HEK293T (cell line): ENCODE measurements around the gene CHTF18.

Experiments used
- CTCF ChIA-PET: fragments of 350-600 bp; formaldehyde crosslinking; extraction: SDS; loops from one replicate; lab custom pipeline; 2021; ENCODE audit warnings: antibody characterized with exemption, inconsistent platforms; lab: Yijun Ruan, JAX
- POLR2A ChIA-PET: fragments of 350-600 bp; formaldehyde crosslinking; extraction: SDS; loops from one replicate; lab custom pipeline; 2020; ENCODE audit warnings: antibody characterized with exemption, inconsistent platforms; lab: Yijun Ruan, JAX
- DNase-seq: peaks from one replicate; pipeline ENCODE4 v3.0.0; 2012; ENCODE audit warnings: mixed read lengths; ENCODE audit errors: extremely low spot score
- ARNT ChIP-seq: fragments of 450-650 bp; IDR thresholded peaks from 2 replicates; pipeline ENCODE4 v1.6.1; 2017; ENCODE audit warnings: mild to moderate bottlenecking
- BHLHE40 ChIP-seq: fragments of 450-650 bp; IDR thresholded peaks from 2 replicates; pipeline ENCODE4 v1.6.1; 2016; ENCODE audit warnings: mild to moderate bottlenecking, moderate library complexity, borderline replicate concordance
- CTBP1 ChIP-seq: fragments of 450-650 bp; IDR thresholded peaks from 2 replicates; pipeline ENCODE4 v1.6.1; 2016; ENCODE audit warnings: borderline replicate concordance
- ELF4 ChIP-seq: fragments of 450-650 bp; IDR thresholded peaks from 2 replicates; pipeline ENCODE4 v1.6.1; 2017; ENCODE audit warnings: antibody characterized with exemption
- FOXA1 ChIP-seq: fragments of 450-650 bp; IDR thresholded peaks from 2 replicates; pipeline ENCODE4 v1.6.1; 2016; ENCODE audit warnings: mild to moderate bottlenecking
- FOXK2 ChIP-seq: fragments of 450-650 bp; IDR thresholded peaks from 2 replicates; pipeline ENCODE4 v1.6.1; 2016; ENCODE audit warnings: mild to moderate bottlenecking
- FOXM1 ChIP-seq: fragments of 450-650 bp; IDR thresholded peaks from 2 replicates; pipeline ENCODE4 v1.6.1; 2017; ENCODE audit warnings: mild to moderate bottlenecking, borderline replicate concordance
- HDGF ChIP-seq: fragments of 450-650 bp; IDR thresholded peaks from 2 replicates; pipeline ENCODE4 v1.6.1; 2017; ENCODE audit warnings: antibody characterized with exemption, borderline replicate concordance
- L3MBTL2 ChIP-seq: fragments of 450-650 bp; conservative IDR thresholded peaks from 2 replicates; pipeline ENCODE4 v1.6.1; 2016; ENCODE audit warnings: mild to moderate bottlenecking
- LEF1 ChIP-seq: fragments of 450-650 bp; IDR thresholded peaks from 2 replicates; pipeline ENCODE4 v1.6.1; 2017; ENCODE audit warnings: mild to moderate bottlenecking, borderline replicate concordance
- NFRKB ChIP-seq: fragments of 450-650 bp; IDR thresholded peaks from 2 replicates; pipeline ENCODE4 v1.6.1; 2016; ENCODE audit warnings: mild to moderate bottlenecking, moderate library complexity
- PKNOX1 ChIP-seq: fragments of 450-650 bp; IDR thresholded peaks from 2 replicates; pipeline ENCODE4 v1.6.1; 2016
- SP1 ChIP-seq: fragments of 450-650 bp; IDR thresholded peaks from 2 replicates; pipeline ENCODE4 v1.6.1; 2017
- SUZ12 ChIP-seq: fragments of 450-650 bp; IDR thresholded peaks from 2 replicates; pipeline ENCODE4 v1.6.1; 2016; ENCODE audit warnings: mild to moderate bottlenecking
- TARDBP ChIP-seq: fragments of 450-650 bp; IDR thresholded peaks from 2 replicates; pipeline ENCODE4 v1.6.1; 2016
- ZNF384 ChIP-seq: fragments of 450-650 bp; IDR thresholded peaks from 2 replicates; pipeline ENCODE4 v1.6.1; 2016

Gene CHTF18

GRCh38 chr16:794853-795466 is 6.5 kb downstream of the CHTF18 start:
- no peak for DNase-seq
- CTCF ChIA-PET = no interaction called here
- POLR2A ChIA-PET = interaction anchor here (1.7 kb wide), 1 partner anchor 10 kb away, joined by 5 read pairs; no protein-coding TSS in a partner anchor
- TF ChIP-seq FOXM1 (no peak), NFRKB (no peak), BHLHE40 (no peak), SP1 (no peak), ELF4 (no peak), HDGF (no peak), FOXA1 (no peak), L3MBTL2 (no peak), FOXK2 (no peak), SUZ12 (no peak), PKNOX1 (no peak), ARNT (no peak)

- DNase-seq = no peak
- ChIA-PET POLR2A (interaction anchor here (1.7 kb wide), 1 partner anchor 9 kb away, joined by 5 read pairs; no protein-coding TSS in a partner anchor), CTCF (no interaction called here)
- TF ChIP-seq FOXK2 (no peak), FOXA1 (no peak), LEF1 (no peak), SUZ12 (no peak), NFRKB (no peak), SP1 (no peak), ZNF384 (no peak), CTBP1 (no peak), HDGF (no peak), FOXM1 (no peak), PKNOX1 (no peak)
These were observed 7.3 kb downstream of the CHTF18 start for GRCh38 chr16:795580-796229.

GRCh38 chr16:796296-797119 is 8.1 kb downstream of the CHTF18 start:
- POLR2A ChIA-PET = interaction anchor here (1.7 kb wide), 1 partner anchor 8 kb away, joined by 5 read pairs; no protein-coding TSS in a partner anchor
- no peak for DNase-seq
- TF ChIP-seq ARNT (no peak), SP1 (no peak), FOXM1 (no peak), PKNOX1 (no peak), L3MBTL2 (no peak), ZNF384 (no peak), HDGF (no peak), CTBP1 (no peak), FOXA1 (no peak), TARDBP (no peak), NFRKB (no peak), FOXK2 (no peak)
- CTCF ChIA-PET = no interaction called here

- ChIA-PET POLR2A (no interaction called here), CTCF (no interaction called here)
- TF ChIP-seq L3MBTL2 (no peak), FOXA1 (no peak), NFRKB (no peak), SP1 (no peak), ZNF384 (no peak), FOXM1 (no peak), BHLHE40 (no peak), ELF4 (no peak)
- DNase-seq = no peak
These were observed 8.7 kb downstream of the CHTF18 start for GRCh38 chr16:797120-797420.

GRCh38 chr16:797686-798085 is 9.3 kb downstream of the CHTF18 start:
- ChIA-PET CTCF (no interaction called here), POLR2A (no interaction called here)
- no peak for TF ChIP-seq NFRKB
- no peak for TF ChIP-seq FOXA1
- no peak for TF ChIP-seq TARDBP
- no peak for TF ChIP-seq PKNOX1
- TF ChIP-seq CTBP1 = no peak
- no peak for TF ChIP-seq BHLHE40
- no peak for TF ChIP-seq ARNT
- TF ChIP-seq ELF4 = no peak
- no peak for TF ChIP-seq LEF1
- TF ChIP-seq SUZ12 = no peak
- DNase-seq = no peak
